Thoracic aorta (tissue), 2 donors: ENCODE data around the gene WIPF3. TPM values are rescaled to one million over a fixed set of nuclear protein-coding genes. Genes with fewer than 3 reads are reported as not detected.

ENCODE experiments used
- ATAC-seq: fragments of 150-250 bp; one replicate; pipeline ENCODE4 v1.8.0; 2017; ENCODE audit warnings: low read depth; ENCODE audit not compliant: insufficient number of reproducible peaks, low FRiP score
- DNase-seq: peaks from one replicate; pipeline ENCODE4 v3.0.0-alpha.2; 2020; ENCODE audit warnings: low spot score
- H3K27ac ChIP-seq, 2 donors: fragments of 200-600 bp; sonication (generic); 1 replicate in 1 of 2; 2 replicates in 1 of 2; pipeline ENCODE4 v1.5.1; 2016; ENCODE audit warnings: mild to moderate bottlenecking in 2 of 2, moderate library complexity in 2 of 2
- H3K27me3 ChIP-seq: fragments of 200-600 bp; sonication (generic); replicated peaks from 2 replicates; pipeline ENCODE4 v1.6.0; 2016; ENCODE audit warnings: mild to moderate bottlenecking; ENCODE audit not compliant: insufficient read depth
- H3K36me3 ChIP-seq: fragments of 200-600 bp; sonication (generic); one replicate; pipeline ENCODE4 v1.5.1; 2016
- H3K4me1 ChIP-seq, 2 donors: fragments of 200-600 bp; sonication (generic); 1 replicate in 1 of 2; 2 replicates in 1 of 2; pipeline versions ENCODE4 v1.5.1 to v1.6.0; 2016; ENCODE audit warnings: low read depth in 2 of 2, mild to moderate bottlenecking in 1 of 2; ENCODE audit not compliant: control insufficient read depth in 1 of 2
- H3K4me3 ChIP-seq: fragments of 200-600 bp; sonication (generic); 2 replicates; pipeline ENCODE4 v1.5.1; 2016; ENCODE audit warnings: mild to moderate bottlenecking
- H3K9me3 ChIP-seq: fragments of 200-600 bp; sonication (generic); 2 replicates; pipeline ENCODE4 v1.5.1; 2016
- total RNA-seq, 2 donors: library from RNA; depleted of rRNA; stranded (reverse); fragments of >200 nt; gene quantifications; one replicate each; pipeline versions ENCODE4 v1.1.0 to v1.2.3, GENCODE V29; 2016
- TF ChIP-seq, protein P1 (sequence below): fragments of 200-600 bp; sonication (generic); IDR thresholded peaks from one replicate; pipeline ENCODE4 v1.5.1; 2019; ENCODE audit warnings: antibody characterized with exemption

Gene WIPF3
- total RNA-seq, 2 donors from 2014 or later, result 2.4 to 3.7 TPM

DNA sequence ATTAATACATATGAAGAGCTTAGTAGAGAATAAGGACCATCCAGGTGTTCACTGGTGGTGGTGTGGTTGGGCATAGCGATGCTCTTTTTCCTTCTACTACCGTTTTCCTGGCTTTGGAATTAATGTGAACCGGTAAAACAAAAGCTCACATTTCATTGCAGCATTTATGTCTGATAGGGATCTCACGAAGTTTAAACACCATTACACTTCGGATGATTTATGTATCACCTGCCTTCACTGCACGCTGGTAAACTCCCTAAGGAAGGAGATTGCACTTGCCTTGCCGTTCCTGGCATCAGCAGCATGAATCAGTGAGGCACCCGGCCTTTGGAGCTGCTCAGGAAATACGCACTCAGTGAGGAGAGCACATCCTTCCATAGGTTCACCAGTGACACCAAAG lies 47.5 kb downstream of the WIPF3 start:
- Histone ChIP-seq H3K36me3 (no peaks in the 10 kb centered on the region), H3K9me3 (no peaks in the 10 kb centered on the region), H3K4me1 (no peaks in the 10 kb centered on the region), H3K4me3 (no peak overlapping the region), H3K27ac (no peak overlapping the region), H3K27me3 (no peaks in the 10 kb centered on the region)
- TF ChIP-seq, protein P1, sequence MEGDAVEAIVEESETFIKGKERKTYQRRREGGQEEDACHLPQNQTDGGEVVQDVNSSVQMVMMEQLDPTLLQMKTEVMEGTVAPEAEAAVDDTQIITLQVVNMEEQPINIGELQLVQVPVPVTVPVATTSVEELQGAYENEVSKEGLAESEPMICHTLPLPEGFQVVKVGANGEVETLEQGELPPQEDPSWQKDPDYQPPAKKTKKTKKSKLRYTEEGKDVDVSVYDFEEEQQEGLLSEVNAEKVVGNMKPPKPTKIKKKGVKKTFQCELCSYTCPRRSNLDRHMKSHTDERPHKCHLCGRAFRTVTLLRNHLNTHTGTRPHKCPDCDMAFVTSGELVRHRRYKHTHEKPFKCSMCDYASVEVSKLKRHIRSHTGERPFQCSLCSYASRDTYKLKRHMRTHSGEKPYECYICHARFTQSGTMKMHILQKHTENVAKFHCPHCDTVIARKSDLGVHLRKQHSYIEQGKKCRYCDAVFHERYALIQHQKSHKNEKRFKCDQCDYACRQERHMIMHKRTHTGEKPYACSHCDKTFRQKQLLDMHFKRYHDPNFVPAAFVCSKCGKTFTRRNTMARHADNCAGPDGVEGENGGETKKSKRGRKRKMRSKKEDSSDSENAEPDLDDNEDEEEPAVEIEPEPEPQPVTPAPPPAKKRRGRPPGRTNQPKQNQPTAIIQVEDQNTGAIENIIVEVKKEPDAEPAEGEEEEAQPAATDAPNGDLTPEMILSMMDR, result no peak
- DNase-seq (no peak), ATAC-seq (no peak)

DNA sequence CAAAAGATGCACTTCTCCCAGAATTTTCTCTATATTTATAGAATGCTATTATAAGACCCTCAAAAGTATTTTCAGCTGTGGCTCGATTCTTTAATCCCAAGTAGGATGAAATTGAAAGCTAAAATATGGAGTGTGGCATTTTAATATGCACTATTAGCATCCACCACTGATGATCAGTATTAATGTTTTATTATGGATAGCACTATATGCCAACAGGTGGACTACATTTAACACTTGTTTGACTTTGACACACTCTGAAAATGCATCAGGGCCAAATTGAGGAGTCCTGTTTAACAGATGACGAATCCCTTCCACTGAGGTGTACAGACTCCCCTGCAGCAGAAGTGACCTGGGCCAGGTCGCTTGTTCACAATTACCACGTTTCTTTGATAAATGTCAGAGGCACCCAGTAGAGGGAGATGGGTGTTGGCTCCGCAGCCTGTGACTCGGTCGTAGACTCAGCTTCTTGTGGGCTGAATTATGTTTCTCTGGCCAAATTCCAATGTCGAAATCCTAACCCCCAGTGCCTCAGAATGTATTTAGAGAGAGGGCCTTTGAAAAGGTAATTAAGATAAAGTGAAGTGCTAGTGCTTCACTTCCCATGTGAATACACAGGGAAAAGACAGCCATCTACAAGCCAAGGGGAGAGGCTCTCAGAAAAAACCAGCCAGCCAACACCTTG lies 48.1 kb downstream of the WIPF3 start:
- no peaks in the 10 kb centered on the region for H3K27me3 ChIP-seq

DNA sequence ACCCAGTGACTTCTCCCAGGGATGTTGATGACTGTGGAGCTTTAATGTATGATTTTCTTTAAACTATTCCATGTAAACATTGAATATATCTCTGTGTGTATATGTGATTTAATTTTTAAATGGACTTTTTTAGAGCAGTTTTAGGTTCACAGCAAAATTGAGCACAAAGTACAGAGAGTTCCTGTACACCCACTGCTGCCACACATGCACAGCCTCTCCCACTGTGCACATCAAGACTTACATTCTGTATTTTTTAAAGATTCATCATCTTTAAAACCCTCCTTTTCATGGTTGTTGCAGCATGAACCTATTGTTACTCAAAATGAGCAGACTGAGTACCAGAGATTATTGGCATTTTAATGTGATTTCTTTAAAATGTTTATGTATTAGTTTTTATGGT lies 51.3 kb downstream of the WIPF3 start:
- Histone ChIP-seq H3K9me3 (no peaks in the 10 kb centered on the region), H3K4me3 (no peak overlapping the region), H3K36me3 (no peaks in the 10 kb centered on the region), H3K27ac (no peak overlapping the region), H3K4me1 (peaks cover 0 to 5% of the 10 kb centered on the region in 2 donors), H3K27me3 (no peaks in the 10 kb centered on the region)
- no peak for DNase-seq
- TF ChIP-seq, protein P1, result no peak
- ATAC-seq, result no peak

More for the DNA sequence above, 48.1 kb downstream of the WIPF3 start:
- no peaks in the 10 kb centered on the region for H3K36me3 ChIP-seq
- no peak overlapping the region for H3K27ac ChIP-seq
- H3K4me3 ChIP-seq, result no peak overlapping the region
- TF ChIP-seq, protein P1, result no peak
- DNase-seq, result no peak
- H3K4me1 ChIP-seq, result peaks cover 0 to 5% of the 10 kb centered on the region in 2 donors
- ATAC-seq, result no peak
- H3K9me3 ChIP-seq, result no peaks in the 10 kb centered on the region

DNA sequence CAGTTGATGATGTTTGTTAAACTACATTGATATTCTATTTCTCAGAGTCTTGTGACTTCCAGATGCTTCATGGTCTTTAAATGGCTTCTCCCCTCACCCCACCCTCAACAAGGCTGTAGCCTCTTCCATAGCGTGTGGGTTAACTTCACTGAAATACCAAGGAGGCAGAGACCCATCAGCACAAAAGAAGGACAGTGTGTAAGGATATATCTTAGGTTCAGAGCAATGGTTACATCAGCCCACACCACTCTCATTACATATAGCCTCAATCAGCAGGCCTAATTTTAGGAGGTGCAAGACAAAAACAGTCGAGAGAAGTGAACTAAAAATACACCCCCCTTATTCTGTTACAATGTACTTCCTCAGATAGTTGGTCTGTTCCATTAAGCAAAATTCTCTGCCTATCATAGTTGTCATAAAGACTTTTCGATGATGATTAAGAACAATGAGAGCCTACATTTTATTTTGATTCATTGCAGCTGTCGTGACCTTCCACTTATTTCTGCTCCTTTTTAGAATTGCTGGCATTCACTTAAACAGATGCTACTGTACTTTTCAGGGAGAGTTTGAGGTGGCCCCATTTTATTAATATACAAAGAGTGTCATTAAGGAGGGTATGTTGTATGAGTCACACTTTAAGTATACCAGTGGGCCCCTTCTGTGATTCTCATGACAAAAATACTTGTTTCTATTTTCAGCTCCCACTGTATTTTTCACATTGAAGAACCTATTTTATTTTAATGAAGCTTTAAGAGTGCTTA lies 52.1 kb downstream of the WIPF3 start:
- Histone ChIP-seq H3K36me3 (no peaks in the 10 kb centered on the region), H3K4me1 (peaks cover 0 to 5% of the 10 kb centered on the region in 2 donors), H3K4me3 (no peak overlapping the region), H3K27ac (no peak overlapping the region), H3K9me3 (no peaks in the 10 kb centered on the region), H3K27me3 (no peaks in the 10 kb centered on the region)
- DNase-seq, result no peak
- TF ChIP-seq, protein P1, result no peak
- ATAC-seq, result no peak

DNA sequence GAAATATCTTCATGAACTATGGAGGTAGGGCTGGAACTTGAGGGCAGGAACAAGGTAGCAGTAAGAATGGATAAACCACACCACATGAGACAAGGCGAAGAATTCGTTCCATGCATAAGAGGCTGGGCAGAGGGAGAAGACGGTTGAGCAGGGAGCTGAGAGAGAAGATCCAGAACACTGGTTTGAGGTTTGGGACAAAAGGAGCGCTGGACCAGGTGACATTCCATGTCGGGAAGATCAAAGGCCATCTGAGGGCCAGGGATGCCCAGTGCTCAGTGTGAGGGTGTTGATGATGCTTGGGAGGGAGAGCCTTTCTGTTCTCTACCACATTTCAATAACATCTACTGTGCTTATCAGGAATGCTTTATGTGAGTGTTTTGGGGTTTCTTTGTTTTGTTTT lies 52.8 kb downstream of the WIPF3 start:
- H3K27ac ChIP-seq, result no peak overlapping the region
- ATAC-seq, result no peak
- TF ChIP-seq, protein P1, result no peak

More for the DNA sequence above, 52.8 kb downstream of the WIPF3 start:
- Histone ChIP-seq H3K36me3 (no peaks in the 10 kb centered on the region), H3K4me1 (peaks cover 0 to 5% of the 10 kb centered on the region in 2 donors), H3K27me3 (no peaks in the 10 kb centered on the region), H3K4me3 (no peak overlapping the region), H3K9me3 (no peaks in the 10 kb centered on the region)
- DNase-seq, result no peak
